ENCODE results near the gene L3MBTL3.

DNA sequence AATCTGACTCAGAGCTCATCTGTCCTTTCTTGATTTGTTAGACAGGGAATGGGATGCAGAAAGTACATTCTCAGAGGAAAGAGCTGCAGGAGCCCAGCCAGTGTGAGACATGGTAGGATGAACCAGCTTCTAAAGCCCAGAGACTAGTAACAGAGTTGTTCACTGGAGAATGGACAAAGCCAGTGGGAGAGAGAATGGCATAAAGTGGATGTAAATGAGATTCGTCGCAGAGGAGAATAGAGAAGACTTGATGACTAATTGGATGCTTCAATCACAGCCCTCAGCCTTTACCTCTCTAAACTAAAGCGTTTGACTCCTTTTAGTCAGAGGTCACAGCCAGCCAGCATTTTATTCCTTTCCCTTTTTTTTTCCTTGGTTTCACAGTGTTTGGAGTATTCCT, 25.5 kb upstream of the L3MBTL3 start:
- TF ChIP-seq, protein P1, sequence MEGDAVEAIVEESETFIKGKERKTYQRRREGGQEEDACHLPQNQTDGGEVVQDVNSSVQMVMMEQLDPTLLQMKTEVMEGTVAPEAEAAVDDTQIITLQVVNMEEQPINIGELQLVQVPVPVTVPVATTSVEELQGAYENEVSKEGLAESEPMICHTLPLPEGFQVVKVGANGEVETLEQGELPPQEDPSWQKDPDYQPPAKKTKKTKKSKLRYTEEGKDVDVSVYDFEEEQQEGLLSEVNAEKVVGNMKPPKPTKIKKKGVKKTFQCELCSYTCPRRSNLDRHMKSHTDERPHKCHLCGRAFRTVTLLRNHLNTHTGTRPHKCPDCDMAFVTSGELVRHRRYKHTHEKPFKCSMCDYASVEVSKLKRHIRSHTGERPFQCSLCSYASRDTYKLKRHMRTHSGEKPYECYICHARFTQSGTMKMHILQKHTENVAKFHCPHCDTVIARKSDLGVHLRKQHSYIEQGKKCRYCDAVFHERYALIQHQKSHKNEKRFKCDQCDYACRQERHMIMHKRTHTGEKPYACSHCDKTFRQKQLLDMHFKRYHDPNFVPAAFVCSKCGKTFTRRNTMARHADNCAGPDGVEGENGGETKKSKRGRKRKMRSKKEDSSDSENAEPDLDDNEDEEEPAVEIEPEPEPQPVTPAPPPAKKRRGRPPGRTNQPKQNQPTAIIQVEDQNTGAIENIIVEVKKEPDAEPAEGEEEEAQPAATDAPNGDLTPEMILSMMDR (IDR thresholded peaks at IDR 0.05 in 2 of 3, conservative IDR thresholded peaks at IDR 0.05 in 1 of 3; ENCODE audit: control insufficient read depth in 2 of 3, extremely low read depth in 1 of 3, insufficient read depth in 1 of 3, low read depth in 3 of 3, low read length in 3 of 3): no peak
- TF ChIP-seq RAD21 (IDR thresholded peaks at IDR 0.05; ENCODE audit: insufficient read depth, low read depth, low read length): no peak
- no peak for TF ChIP-seq MEF2A (IDR thresholded peaks at IDR 0.05; ENCODE audit: insufficient read depth, low read depth, low read length)
- no peak for TF ChIP-seq EGR1 (IDR thresholded peaks at IDR 0.05; ENCODE audit: borderline replicate concordance in 1 of 2, low read depth in 2 of 2, low read length in 2 of 2)
- no peak for TF ChIP-seq POLR2A (IDR thresholded peaks at IDR 0.05; ENCODE audit: low read depth, low read length)
- no peak for TF ChIP-seq RB1 (IDR thresholded peaks at IDR 0.05; ENCODE audit: borderline replicate concordance)
